HEK293 (cell line): ENCODE measurements around the gene ARMC3.

Experiments used
- CTCF ChIA-PET: fragments of 350-600 bp; formaldehyde crosslinking; extraction: SDS; loops from one replicate; lab custom pipeline; 2021; ENCODE audit warnings: antibody characterized with exemption; lab: Yijun Ruan, JAX
- POLR2A ChIA-PET: fragments of 300-600 bp; formaldehyde crosslinking; extraction: SDS; loops from one replicate; lab custom pipeline; 2020; ENCODE audit warnings: antibody characterized with exemption, inconsistent platforms; lab: Yijun Ruan, JAX
- H3K27ac ChIP-seq: fragments of 200-500 bp; sonication (Bioruptor generic); 2 replicates; pipeline ENCODE4 v1.5.1; 2014; ENCODE audit warnings: low read depth, low read length, control low read depth, inconsistent platforms; ENCODE audit errors: extremely low read depth
- H3K36me3 ChIP-seq, 2 experiments: fragments of 200-500 bp in 1 of 2; sonication (Bioruptor generic) in 1 of 2; 1 replicate in 1 of 2; 2 replicates in 1 of 2; pipeline ENCODE4 v1.5.1; 2014 to 2017; ENCODE audit warnings: inconsistent platforms in 2 of 2, low read length in 2 of 2; ENCODE audit not compliant: control insufficient read depth in 2 of 2, insufficient read depth in 1 of 2
- H3K4me1 ChIP-seq: fragments of 200-500 bp; sonication (Bioruptor generic); 2 replicates; pipeline ENCODE4 v1.5.1; 2014; ENCODE audit warnings: mild to moderate bottlenecking, low read length, inconsistent platforms; ENCODE audit not compliant: control insufficient read depth, insufficient read depth
- H3K4me3 ChIP-seq: 2 replicates; pipeline ENCODE4 v1.5.1; 2011; ENCODE audit warnings: low read depth, mild to moderate bottlenecking, control low read depth, low read length, moderate library complexity
- H3K9me3 ChIP-seq: fragments of 200-500 bp; sonication (Bioruptor generic); 2 replicates; pipeline ENCODE4 v1.5.1; 2014; ENCODE audit warnings: low read depth, low read length, inconsistent platforms; ENCODE audit not compliant: control insufficient read depth, insufficient read depth
- BCL11A ChIP-seq: fragments of 450-650 bp; formaldehyde crosslinking; IDR thresholded peaks from 2 replicates; pipeline ENCODE4 v1.5.1; 2016; ENCODE audit warnings: low read depth, missing biosample characterization, missing genetic modification characterization
- KLF1 ChIP-seq: fragments of 450-650 bp; formaldehyde crosslinking; IDR thresholded peaks from 2 replicates; pipeline ENCODE4 v1.5.1; 2016; ENCODE audit warnings: missing biosample characterization, missing genetic modification characterization
- OSR2 ChIP-seq: fragments of 450-650 bp; formaldehyde crosslinking; IDR thresholded peaks from 2 replicates; pipeline ENCODE4 v1.5.1; 2016; ENCODE audit warnings: missing biosample characterization, missing genetic modification characterization
- SETDB1 ChIP-seq: IDR thresholded peaks from one replicate; pipeline ENCODE4 v1.6.1; 2017; ENCODE audit warnings: mild to moderate bottlenecking, low read length, moderate library complexity, mixed read lengths; ENCODE audit not compliant: insufficient read length
- ZNF10 ChIP-seq: fragments of 450-650 bp; formaldehyde crosslinking; IDR thresholded peaks from 2 replicates; pipeline ENCODE4 v1.5.1; 2017; ENCODE audit warnings: missing biosample characterization, missing genetic modification characterization
- ZNF354C ChIP-seq: fragments of 450-650 bp; formaldehyde crosslinking; IDR thresholded peaks from 2 replicates; pipeline ENCODE4 v1.5.1; 2016; ENCODE audit warnings: missing biosample characterization, missing genetic modification characterization, low read depth, borderline replicate concordance
- ZNF610 ChIP-seq: fragments of 450-650 bp; formaldehyde crosslinking; IDR thresholded peaks from 2 replicates; pipeline ENCODE4 v1.5.1; 2016; ENCODE audit warnings: missing biosample characterization, missing genetic modification characterization, borderline replicate concordance
- ZNF623 ChIP-seq: fragments of 450-650 bp; formaldehyde crosslinking; IDR thresholded peaks from 2 replicates; pipeline ENCODE4 v1.5.1; 2016; ENCODE audit warnings: missing biosample characterization, missing genetic modification characterization
- ZNF670 ChIP-seq: fragments of 450-650 bp; formaldehyde crosslinking; IDR thresholded peaks from 2 replicates; pipeline ENCODE4 v1.5.1; 2016; ENCODE audit warnings: missing biosample characterization, missing genetic modification characterization, low read depth
- ZNF747 ChIP-seq: fragments of 450-650 bp; formaldehyde crosslinking; IDR thresholded peaks from 2 replicates; pipeline ENCODE4 v1.5.1; 2016; ENCODE audit warnings: missing biosample characterization, missing genetic modification characterization
- TF ChIP-seq, protein P1 (sequence below): fragments of 450-650 bp; formaldehyde crosslinking; IDR thresholded peaks from 2 replicates; pipeline ENCODE4 v1.5.1; 2016; ENCODE audit warnings: missing biosample characterization, missing genetic modification characterization
- TF ChIP-seq, protein P2 (sequence below): fragments of 450-650 bp; formaldehyde crosslinking; IDR thresholded peaks from 2 replicates; pipeline ENCODE4 v1.5.1; 2017; ENCODE audit warnings: missing biosample characterization, missing genetic modification characterization
- TF ChIP-seq, protein P3 (sequence below): fragments of 450-650 bp; formaldehyde crosslinking; IDR thresholded peaks from 2 replicates; pipeline ENCODE4 v1.5.1; 2017; ENCODE audit warnings: missing biosample characterization, missing genetic modification characterization
- TF ChIP-seq, protein P4 (sequence below): fragments of 450-650 bp; formaldehyde crosslinking; IDR thresholded peaks from 2 replicates; pipeline ENCODE4 v1.5.1; 2016; ENCODE audit warnings: missing biosample characterization, missing genetic modification characterization
- TF ChIP-seq, protein P5 (sequence below): fragments of 450-650 bp; IDR thresholded peaks from 2 replicates; pipeline ENCODE4 v1.5.1; 2018; ENCODE audit warnings: missing biosample characterization, mild to moderate bottlenecking, missing genetic modification characterization
- TF ChIP-seq, protein P6 (sequence below): fragments of 450-650 bp; formaldehyde crosslinking; IDR thresholded peaks from 2 replicates; pipeline ENCODE4 v1.5.0; 2017; ENCODE audit warnings: missing biosample characterization, missing genetic modification characterization, borderline replicate concordance
- TF ChIP-seq, protein P7 (sequence below): fragments of 450-650 bp; formaldehyde crosslinking; IDR thresholded peaks from 2 replicates; pipeline ENCODE4 v1.5.1; 2017; ENCODE audit warnings: missing biosample characterization, mild to moderate bottlenecking, missing genetic modification characterization, moderate library complexity

The ARMC3 gene

DNA sequence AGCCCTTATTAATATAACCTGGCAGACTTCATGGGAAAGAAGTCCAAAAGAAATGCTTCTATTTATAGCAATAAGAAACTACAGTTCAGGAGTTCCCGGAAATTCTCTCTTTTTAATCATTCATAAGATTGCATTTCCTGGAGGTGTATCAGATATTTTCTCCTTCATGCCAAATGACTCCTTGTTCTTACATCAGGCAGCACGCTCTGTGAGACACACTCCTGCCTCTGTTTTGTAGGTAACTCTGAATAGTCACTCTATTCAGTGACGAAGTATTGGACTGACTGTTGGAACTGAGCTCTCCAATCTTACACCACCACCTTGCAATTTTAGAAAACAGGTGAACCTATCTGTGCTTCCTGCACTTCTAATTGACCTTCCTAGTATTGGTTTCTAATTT is 88.8 kb downstream of the ARMC3 start (continued):
- TF ChIP-seq, protein P1, sequence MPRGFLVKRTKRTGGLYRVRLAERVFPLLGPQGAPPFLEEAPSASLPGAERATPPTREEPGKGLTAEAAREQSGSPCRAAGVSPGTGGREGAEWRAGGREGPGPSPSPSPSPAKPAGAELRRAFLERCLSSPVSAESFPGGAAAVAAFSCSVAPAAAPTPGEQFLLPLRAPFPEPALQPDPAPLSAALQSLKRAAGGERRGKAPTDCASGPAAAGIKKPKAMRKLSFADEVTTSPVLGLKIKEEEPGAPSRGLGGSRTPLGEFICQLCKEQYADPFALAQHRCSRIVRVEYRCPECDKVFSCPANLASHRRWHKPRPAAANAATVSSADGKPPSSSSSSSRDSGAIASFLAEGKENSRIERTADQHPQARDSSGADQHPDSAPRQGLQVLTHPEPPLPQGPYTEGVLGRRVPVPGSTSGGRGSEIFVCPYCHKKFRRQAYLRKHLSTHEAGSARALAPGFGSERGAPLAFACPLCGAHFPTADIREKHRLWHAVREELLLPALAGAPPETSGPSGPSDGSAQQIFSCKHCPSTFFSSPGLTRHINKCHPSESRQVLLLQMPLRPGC = no peak

DNA sequence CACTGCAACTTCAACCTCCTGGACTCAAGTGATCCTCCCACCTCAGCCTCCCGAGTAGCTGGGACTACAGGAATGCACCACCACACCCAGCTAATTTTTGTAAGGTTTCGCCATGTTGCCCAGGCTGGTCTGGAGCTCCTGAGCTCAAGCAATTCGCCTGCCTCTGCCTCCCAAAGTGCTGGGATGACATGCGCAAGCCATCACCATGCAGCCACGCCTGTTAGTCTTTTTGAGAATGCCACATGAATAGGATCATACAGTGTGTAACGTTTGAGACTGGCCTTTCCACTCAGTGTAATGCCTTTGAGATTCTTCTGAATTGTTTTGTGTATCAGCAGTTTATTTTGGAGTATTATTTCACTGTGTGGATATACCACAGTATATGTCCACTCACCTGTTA is 91.8 kb downstream of the ARMC3 start:
- no peak overlapping the region for H3K27ac ChIP-seq
- POLR2A ChIA-PET = no interaction called here

More for the DNA sequence above, 91.8 kb downstream of the ARMC3 start:
- Histone ChIP-seq H3K36me3 (no peaks in the 10 kb centered on the region), H3K9me3 (no peaks in the 10 kb centered on the region), H3K4me3 (no peak overlapping the region), H3K4me1 (no peaks in the 10 kb centered on the region)
- TF ChIP-seq ZNF354C (tag by site-specific recombination) (no peak), KLF1 (tag by site-specific recombination) (no peak), OSR2 (no peak), ZNF670 (no peak), ZNF623 (no peak), ZNF10 (tag by site-specific recombination) (no peak), SETDB1 (no peak), ZNF747 (tag by site-specific recombination) (no peak), ZNF610 (tag by site-specific recombination) (no peak), BCL11A (tag by site-specific recombination) (no peak)
- TF ChIP-seq, protein P2, sequence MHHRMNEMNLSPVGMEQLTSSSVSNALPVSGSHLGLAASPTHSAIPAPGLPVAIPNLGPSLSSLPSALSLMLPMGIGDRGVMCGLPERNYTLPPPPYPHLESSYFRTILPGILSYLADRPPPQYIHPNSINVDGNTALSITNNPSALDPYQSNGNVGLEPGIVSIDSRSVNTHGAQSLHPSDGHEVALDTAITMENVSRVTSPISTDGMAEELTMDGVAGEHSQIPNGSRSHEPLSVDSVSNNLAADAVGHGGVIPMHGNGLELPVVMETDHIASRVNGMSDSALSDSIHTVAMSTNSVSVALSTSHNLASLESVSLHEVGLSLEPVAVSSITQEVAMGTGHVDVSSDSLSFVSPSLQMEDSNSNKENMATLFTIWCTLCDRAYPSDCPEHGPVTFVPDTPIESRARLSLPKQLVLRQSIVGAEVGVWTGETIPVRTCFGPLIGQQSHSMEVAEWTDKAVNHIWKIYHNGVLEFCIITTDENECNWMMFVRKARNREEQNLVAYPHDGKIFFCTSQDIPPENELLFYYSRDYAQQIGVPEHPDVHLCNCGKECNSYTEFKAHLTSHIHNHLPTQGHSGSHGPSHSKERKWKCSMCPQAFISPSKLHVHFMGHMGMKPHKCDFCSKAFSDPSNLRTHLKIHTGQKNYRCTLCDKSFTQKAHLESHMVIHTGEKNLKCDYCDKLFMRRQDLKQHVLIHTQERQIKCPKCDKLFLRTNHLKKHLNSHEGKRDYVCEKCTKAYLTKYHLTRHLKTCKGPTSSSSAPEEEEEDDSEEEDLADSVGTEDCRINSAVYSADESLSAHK = no peak
- TF ChIP-seq, protein P3, sequence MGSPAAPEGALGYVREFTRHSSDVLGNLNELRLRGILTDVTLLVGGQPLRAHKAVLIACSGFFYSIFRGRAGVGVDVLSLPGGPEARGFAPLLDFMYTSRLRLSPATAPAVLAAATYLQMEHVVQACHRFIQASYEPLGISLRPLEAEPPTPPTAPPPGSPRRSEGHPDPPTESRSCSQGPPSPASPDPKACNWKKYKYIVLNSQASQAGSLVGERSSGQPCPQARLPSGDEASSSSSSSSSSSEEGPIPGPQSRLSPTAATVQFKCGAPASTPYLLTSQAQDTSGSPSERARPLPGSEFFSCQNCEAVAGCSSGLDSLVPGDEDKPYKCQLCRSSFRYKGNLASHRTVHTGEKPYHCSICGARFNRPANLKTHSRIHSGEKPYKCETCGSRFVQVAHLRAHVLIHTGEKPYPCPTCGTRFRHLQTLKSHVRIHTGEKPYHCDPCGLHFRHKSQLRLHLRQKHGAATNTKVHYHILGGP (tag by site-specific recombination) = no peak
- TF ChIP-seq, protein P4, sequence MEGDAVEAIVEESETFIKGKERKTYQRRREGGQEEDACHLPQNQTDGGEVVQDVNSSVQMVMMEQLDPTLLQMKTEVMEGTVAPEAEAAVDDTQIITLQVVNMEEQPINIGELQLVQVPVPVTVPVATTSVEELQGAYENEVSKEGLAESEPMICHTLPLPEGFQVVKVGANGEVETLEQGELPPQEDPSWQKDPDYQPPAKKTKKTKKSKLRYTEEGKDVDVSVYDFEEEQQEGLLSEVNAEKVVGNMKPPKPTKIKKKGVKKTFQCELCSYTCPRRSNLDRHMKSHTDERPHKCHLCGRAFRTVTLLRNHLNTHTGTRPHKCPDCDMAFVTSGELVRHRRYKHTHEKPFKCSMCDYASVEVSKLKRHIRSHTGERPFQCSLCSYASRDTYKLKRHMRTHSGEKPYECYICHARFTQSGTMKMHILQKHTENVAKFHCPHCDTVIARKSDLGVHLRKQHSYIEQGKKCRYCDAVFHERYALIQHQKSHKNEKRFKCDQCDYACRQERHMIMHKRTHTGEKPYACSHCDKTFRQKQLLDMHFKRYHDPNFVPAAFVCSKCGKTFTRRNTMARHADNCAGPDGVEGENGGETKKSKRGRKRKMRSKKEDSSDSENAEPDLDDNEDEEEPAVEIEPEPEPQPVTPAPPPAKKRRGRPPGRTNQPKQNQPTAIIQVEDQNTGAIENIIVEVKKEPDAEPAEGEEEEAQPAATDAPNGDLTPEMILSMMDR = no peak
- TF ChIP-seq, protein P5, sequence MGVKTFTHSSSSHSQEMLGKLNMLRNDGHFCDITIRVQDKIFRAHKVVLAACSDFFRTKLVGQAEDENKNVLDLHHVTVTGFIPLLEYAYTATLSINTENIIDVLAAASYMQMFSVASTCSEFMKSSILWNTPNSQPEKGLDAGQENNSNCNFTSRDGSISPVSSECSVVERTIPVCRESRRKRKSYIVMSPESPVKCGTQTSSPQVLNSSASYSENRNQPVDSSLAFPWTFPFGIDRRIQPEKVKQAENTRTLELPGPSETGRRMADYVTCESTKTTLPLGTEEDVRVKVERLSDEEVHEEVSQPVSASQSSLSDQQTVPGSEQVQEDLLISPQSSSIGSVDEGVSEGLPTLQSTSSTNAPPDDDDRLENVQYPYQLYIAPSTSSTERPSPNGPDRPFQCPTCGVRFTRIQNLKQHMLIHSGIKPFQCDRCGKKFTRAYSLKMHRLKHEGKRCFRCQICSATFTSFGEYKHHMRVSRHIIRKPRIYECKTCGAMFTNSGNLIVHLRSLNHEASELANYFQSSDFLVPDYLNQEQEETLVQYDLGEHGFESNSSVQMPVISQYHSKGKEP (tag by site-specific recombination) = no peak
- TF ChIP-seq, protein P6, sequence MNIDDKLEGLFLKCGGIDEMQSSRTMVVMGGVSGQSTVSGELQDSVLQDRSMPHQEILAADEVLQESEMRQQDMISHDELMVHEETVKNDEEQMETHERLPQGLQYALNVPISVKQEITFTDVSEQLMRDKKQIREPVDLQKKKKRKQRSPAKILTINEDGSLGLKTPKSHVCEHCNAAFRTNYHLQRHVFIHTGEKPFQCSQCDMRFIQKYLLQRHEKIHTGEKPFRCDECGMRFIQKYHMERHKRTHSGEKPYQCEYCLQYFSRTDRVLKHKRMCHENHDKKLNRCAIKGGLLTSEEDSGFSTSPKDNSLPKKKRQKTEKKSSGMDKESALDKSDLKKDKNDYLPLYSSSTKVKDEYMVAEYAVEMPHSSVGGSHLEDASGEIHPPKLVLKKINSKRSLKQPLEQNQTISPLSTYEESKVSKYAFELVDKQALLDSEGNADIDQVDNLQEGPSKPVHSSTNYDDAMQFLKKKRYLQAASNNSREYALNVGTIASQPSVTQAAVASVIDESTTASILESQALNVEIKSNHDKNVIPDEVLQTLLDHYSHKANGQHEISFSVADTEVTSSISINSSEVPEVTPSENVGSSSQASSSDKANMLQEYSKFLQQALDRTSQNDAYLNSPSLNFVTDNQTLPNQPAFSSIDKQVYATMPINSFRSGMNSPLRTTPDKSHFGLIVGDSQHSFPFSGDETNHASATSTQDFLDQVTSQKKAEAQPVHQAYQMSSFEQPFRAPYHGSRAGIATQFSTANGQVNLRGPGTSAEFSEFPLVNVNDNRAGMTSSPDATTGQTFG (tag by site-specific recombination) = no peak
- TF ChIP-seq, protein P7, sequence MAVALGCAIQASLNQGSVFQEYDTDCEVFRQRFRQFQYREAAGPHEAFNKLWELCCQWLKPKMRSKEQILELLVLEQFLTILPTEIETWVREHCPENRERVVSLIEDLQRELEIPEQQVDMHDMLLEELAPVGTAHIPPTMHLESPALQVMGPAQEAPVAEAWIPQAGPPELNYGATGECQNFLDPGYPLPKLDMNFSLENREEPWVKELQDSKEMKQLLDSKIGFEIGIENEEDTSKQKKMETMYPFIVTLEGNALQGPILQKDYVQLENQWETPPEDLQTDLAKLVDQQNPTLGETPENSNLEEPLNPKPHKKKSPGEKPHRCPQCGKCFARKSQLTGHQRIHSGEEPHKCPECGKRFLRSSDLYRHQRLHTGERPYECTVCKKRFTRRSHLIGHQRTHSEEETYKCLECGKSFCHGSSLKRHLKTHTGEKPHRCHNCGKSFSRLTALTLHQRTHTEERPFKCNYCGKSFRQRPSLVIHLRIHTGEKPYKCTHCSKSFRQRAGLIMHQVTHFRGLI = no peak
- CTCF ChIA-PET = no interaction called here
